ENCODE results near the gene DTX4.
A peak's percentile ranks its signal among the peaks of the same experiment; 100 is the strongest.

DTX4 gene

DNA sequence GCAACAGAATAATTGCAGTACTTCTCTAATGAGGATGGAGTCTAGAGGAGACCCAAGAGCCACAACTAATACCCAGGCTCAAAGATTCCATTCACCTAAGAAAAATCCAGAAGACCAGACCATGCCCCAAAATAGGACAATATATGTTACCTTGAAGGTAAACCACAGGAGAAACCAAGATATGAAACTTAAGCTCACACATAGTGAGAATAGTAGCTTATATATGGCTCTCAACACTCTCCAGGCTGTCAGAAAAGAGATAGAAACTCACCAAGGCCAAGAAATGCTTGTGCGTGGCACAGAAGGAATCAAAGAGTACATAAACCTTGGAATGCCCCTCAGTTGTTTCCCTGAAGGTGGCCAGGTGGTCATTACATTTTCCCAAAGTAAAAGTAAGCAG, 20.2 kb upstream of the DTX4 start:
- CTCF ChIA-PET, result interaction anchor here (0.6 to 2.9 kb wide), 5 partner anchors 9 to 93 kb away, joined by 3 to 9 read pairs (median 4); partner anchors contain the start of genes DTX4 and FAM111A
- no peak overlapping the region for H3K4me3 ChIP-seq (ENCODE audit: low read depth, low read length)
- no peak for DNase-seq (ENCODE audit: low read depth, low spot score)
- TF ChIP-seq CTCF (IDR thresholded peaks at IDR 0.05; ENCODE audit: insufficient read depth, low read length, missing control alignments), result no peak
- POLR2A ChIA-PET, result no interaction called here

- POLR2A ChIA-PET, result no interaction called here
These were observed 19.5 kb upstream of the DTX4 start for GRCh38 chr11:59152312-59152951.

DNA sequence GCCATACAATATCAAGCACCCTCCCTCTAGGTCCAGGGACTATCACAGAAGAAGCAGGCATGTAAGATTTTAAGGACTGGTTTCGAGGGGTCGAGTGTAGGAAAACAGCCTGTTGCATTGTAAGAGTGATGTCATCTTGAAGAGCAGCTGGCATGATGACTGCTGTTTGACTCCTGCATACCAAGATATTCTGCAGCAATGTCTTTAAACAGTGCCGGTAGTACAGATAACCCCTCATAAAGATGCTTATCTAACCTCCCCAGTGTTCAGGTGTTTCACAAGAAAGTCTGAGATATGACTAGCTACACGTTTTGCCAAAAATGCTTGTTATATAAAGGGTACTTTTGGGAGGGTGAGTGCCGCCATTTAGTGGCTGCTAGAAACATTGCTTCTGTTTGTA, 17.3 kb upstream of the DTX4 start:
- POLR2A ChIA-PET, result no interaction called here
- H3K4me3 ChIP-seq (ENCODE audit: low read depth, low read length), result no peak overlapping the region
- DNase-seq (ENCODE audit: low read depth, low spot score), result no peak
- TF ChIP-seq CTCF (IDR thresholded peaks at IDR 0.05; ENCODE audit: insufficient read depth, low read length, missing control alignments), result no peak
- CTCF ChIA-PET, result interaction anchor here (1.2 to 5.6 kb wide), 5 partner anchors 15 to 101 kb away, joined by 3 to 103 read pairs (median 10); partner anchors contain the start of gene DTX4

More at GRCh38 chr11:59152312-59152951, 19.5 kb upstream of the DTX4 start:
- CTCF ChIA-PET, result interaction anchor here (0.6 to 2.9 kb wide), 7 partner anchors 8 to 94 kb away, joined by 3 to 9 read pairs (median 4); partner anchors contain the start of genes DTX4 and FAM111A
- DNase-seq (ENCODE audit: low read depth, low spot score), result no peak
- H3K4me3 ChIP-seq (ENCODE audit: low read depth, low read length), result no peak overlapping the region
- TF ChIP-seq CTCF (IDR thresholded peaks at IDR 0.05; ENCODE audit: insufficient read depth, low read length, missing control alignments), result no peak

DNA sequence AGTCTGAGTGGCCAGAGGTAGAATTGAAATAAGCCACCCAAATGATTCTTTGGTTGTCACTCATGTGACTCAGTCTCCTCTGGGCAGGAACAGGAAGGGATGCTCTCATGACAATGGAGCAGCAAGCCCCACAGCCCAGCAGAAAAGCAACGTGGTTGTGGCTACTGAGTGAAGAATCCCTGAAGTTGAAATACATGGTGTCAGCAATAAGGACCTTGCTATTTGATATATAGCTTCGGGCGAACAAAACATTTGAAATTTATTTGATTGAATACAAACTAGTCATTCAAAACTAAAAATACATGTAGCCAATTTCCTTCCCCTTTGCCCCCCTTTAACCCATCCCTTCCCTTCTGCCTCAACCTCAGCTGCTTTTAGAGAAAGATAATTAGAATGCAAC, 14.5 kb upstream of the DTX4 start:
- CTCF ChIA-PET, result interaction anchor here (0.8 to 5.6 kb wide), 28 partner anchors 10 to 504 kb away, joined by 3 to 103 read pairs (median 6); partner anchors contain the start of genes DTX4, FAM111A and FAM111B
- no peak for DNase-seq (ENCODE audit: low read depth, low spot score)
- POLR2A ChIA-PET, result no interaction called here
- H3K4me3 ChIP-seq (ENCODE audit: low read depth, low read length), result no peak overlapping the region
- TF ChIP-seq CTCF (IDR thresholded peaks at IDR 0.05; ENCODE audit: insufficient read depth, low read length, missing control alignments), result no peak

DNA sequence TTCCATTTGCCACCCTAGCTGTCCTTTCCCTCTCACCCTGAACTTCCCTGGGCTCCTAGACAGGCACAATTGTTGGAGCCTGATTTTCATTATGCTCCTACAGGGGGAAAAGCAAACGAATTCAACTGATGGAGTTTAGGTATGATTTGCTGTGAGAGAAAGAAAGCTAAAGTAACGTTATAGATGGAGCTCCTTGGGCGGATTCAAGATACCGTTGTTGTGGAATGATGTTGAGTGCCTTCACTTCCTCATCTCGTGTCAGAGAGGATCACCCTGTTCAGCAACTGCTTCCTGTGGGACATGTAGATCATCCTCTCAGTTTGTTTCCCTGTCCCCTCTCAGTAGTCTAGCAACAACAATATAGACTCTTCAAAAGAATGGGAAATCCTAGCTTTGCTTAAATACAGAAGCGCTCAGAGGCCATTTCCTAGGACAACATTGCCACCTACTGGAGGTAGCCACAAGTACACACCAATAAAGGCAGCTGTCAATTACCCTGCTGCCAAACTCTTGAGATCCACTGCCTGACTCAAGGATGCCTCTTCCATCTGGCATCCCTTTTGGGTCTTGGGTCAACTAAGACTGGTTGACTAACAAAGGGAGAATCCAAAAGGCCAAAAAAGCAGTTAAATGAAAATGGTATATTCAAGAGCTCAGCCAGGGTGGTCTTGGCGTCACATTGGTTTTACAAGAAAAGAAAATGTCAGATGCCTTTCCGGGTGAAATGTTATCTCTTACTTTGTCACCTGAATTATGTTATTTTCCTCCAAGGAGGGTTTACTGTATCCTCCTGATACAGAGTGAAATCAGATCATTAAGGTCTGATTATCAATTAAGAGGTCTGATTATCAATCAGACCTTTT, 13.5 kb upstream of the DTX4 start:
- TF ChIP-seq CTCF (IDR thresholded peaks at IDR 0.05; ENCODE audit: insufficient read depth, low read length, missing control alignments), result peak; percentile 63
- CTCF ChIA-PET, result interaction anchor here (0.6 to 5.6 kb wide), 50 partner anchors 9 to 582 kb away, joined by 3 to 103 read pairs (median 5); partner anchors contain the start of genes DTX4, FAM111A, FAM111B and GLYATL1B
- no peak overlapping the region for H3K4me3 ChIP-seq (ENCODE audit: low read depth, low read length)
- no peak for DNase-seq (ENCODE audit: low read depth, low spot score)
- POLR2A ChIA-PET, result interaction anchor here (1.0 kb wide), 1 partner anchor 16 kb away, joined by 3 read pairs; the partner anchor contains the start of gene FAM111A

- no peak for DNase-seq (ENCODE audit: low read depth, low spot score)
- no peak overlapping the region for H3K4me3 ChIP-seq (ENCODE audit: low read depth, low read length)
- no peak for TF ChIP-seq CTCF (IDR thresholded peaks at IDR 0.05; ENCODE audit: insufficient read depth, low read length, missing control alignments)
- ChIA-PET POLR2A (no interaction called here), CTCF (interaction anchor here (0.6 to 18.9 kb wide), 7 partner anchors 8 to 111 kb away, joined by 3 to 450 read pairs (median 4); partner anchors contain the start of genes DTX4 and MPEG1)
These were observed 7.9 kb upstream of the DTX4 start for GRCh38 chr11:59164028-59164427.
